Measurements from ENCODE around the gene CXCL11. TPM values are rescaled to one million over a fixed set of nuclear protein-coding genes. Genes with fewer than 3 reads are reported as not detected.

CXCL11 gene
- total RNA-seq, 2 experiments from 2014 or later, result not detected

DNA sequence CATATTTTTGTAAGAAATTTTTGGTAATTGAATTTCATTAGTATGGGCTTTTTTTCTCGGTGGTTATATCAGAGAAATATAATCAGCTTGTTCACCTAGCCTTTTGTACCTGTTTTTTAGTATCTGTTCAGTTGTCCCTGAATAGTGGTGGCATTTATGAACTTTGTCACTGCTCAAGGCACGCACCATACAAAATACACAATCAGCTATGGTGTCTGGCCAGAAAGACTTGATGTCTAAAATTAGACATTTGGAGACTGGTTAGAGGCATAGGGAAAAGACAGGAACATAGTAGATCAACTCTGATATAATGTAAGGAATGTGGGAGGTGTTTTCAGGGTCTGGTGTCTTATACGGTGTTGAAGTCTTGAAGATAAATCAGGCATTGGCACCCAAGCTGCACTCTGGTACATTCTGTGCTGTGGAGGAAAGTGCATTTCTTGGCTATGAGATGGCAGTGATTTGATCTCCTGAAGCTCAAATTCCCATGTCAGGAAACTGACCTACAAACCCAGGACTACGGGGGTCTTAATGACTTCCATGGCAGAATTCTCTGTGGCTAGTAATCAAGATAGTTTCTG lies 42.3 kb upstream of the CXCL11 start:
- Mint-ChIP-seq H3K9me3 (no peaks in the 10 kb centered on the region), H3K36me3 (ENCODE audit: low read depth) (no peaks in the 10 kb centered on the region), H3K4me3 (no peak overlapping the region), H3K4me1 (ENCODE audit: low read depth) (no peaks in the 10 kb centered on the region), H3K27me3 (no peaks in the 10 kb centered on the region), H3K27ac (no peak overlapping the region)
- CTCF ChIA-PET, result no interaction called here
- POLR2A ChIA-PET, result no interaction called here
- ATAC-seq (ENCODE audit: poor library complexity), result no peak
- Histone ChIP-seq H3K36me3 (ENCODE audit: insufficient read depth, low read length) (no peaks in the 10 kb centered on the region), H3K27me3 (ENCODE audit: control insufficient read depth in 1 of 2, insufficient read depth in 2 of 2, low read length in 2 of 2) (no peaks in the 10 kb centered on the region), H3K4me3 (ENCODE audit: low read length) (no peak overlapping the region), H3K9me3 (ENCODE audit: control insufficient read depth in 1 of 2, insufficient read depth in 1 of 2, low read length in 2 of 2) (no peaks in the 10 kb centered on the region), H3K4me1 (ENCODE audit: insufficient read depth, low read length) (no peaks in the 10 kb centered on the region), H3K27ac (ENCODE audit: low read depth in 1 of 2, low read length in 2 of 2) (no peak overlapping the region)
- intact Hi-C loops (cut with DNase I, micrococcal nuclease), result no loop called here
- no peak for DNase-seq
- no peak for TF ChIP-seq CTCF (IDR thresholded peaks at IDR 0.05)

GRCh38 chr4:76074993-76075600 lies 39.2 kb upstream of the CXCL11 start:
- Histone ChIP-seq H3K27ac (ENCODE audit: low read depth in 1 of 2, low read length in 2 of 2) (no peak overlapping the region), H3K27me3 (ENCODE audit: control insufficient read depth in 1 of 2, insufficient read depth in 2 of 2, low read length in 2 of 2) (no peaks in the 10 kb centered on the region), H3K4me1 (ENCODE audit: insufficient read depth, low read length) (no peaks in the 10 kb centered on the region), H3K9me3 (ENCODE audit: control insufficient read depth in 1 of 2, insufficient read depth in 1 of 2, low read length in 2 of 2) (no peaks in the 10 kb centered on the region), H3K4me3 (ENCODE audit: low read length) (no peak overlapping the region), H3K36me3 (ENCODE audit: insufficient read depth, low read length) (no peaks in the 10 kb centered on the region)
- ChIA-PET POLR2A (no interaction called here), CTCF (no interaction called here)
- Mint-ChIP-seq H3K27ac (no peak overlapping the region), H3K9me3 (no peaks in the 10 kb centered on the region), H3K4me3 (no peak overlapping the region), H3K27me3 (no peaks in the 10 kb centered on the region), H3K36me3 (ENCODE audit: low read depth) (no peaks in the 10 kb centered on the region), H3K4me1 (ENCODE audit: low read depth) (no peaks in the 10 kb centered on the region)
- DNase-seq, result no peak
- no peak for TF ChIP-seq CTCF (IDR thresholded peaks at IDR 0.05)
- no peak for ATAC-seq (ENCODE audit: poor library complexity)
- intact Hi-C loops (cut with DNase I, micrococcal nuclease), result no loop called here

- H3K36me3 ChIP-seq (ENCODE audit: insufficient read depth, low read length), result no peaks in the 10 kb centered on the region
- H3K4me1 ChIP-seq (ENCODE audit: insufficient read depth, low read length), result no peaks in the 10 kb centered on the region
- no peaks in the 10 kb centered on the region for H3K27me3 ChIP-seq (ENCODE audit: control insufficient read depth in 1 of 2, insufficient read depth in 2 of 2, low read length in 2 of 2)
- ATAC-seq (ENCODE audit: poor library complexity), result no peak
- H3K4me3 Mint-ChIP-seq, result no peak within 1 kb of the TSS
- H3K9me3 Mint-ChIP-seq, result no peaks in the 10 kb centered on the region
- no peak within 1 kb of the TSS for H3K27ac Mint-ChIP-seq
- no peaks in the 10 kb centered on the region for H3K4me1 Mint-ChIP-seq (ENCODE audit: low read depth)
- DNase-seq, result no peak
- POLR2A ChIA-PET, result no interaction called here
- H3K9me3 ChIP-seq (ENCODE audit: control insufficient read depth in 1 of 2, insufficient read depth in 1 of 2, low read length in 2 of 2), result no peaks in the 10 kb centered on the region
- intact Hi-C loops (cut with DNase I, micrococcal nuclease), result no loop called here
- no peak within 1 kb of the TSS for H3K27ac ChIP-seq (ENCODE audit: low read depth in 1 of 2, low read length in 2 of 2)
- H3K4me3 ChIP-seq (ENCODE audit: low read length), result no peak within 1 kb of the TSS
- CTCF ChIA-PET, result no interaction called here
- no peaks in the 10 kb centered on the region for H3K27me3 Mint-ChIP-seq
- no peaks in the 10 kb centered on the region for H3K36me3 Mint-ChIP-seq (ENCODE audit: low read depth)
- no peak for TF ChIP-seq CTCF (IDR thresholded peaks at IDR 0.05)
These were observed 38.6 kb upstream of the CXCL11 start, which contains the start of gene ART3 for GRCh38 chr4:76074468-76074867. Gene ART3 (plus strand): TSS chr4:76074709. CDS start chr4:76075890, 1,181 bp downstream.
